ENCODE measurements around the gene DNAH17.

DNA sequence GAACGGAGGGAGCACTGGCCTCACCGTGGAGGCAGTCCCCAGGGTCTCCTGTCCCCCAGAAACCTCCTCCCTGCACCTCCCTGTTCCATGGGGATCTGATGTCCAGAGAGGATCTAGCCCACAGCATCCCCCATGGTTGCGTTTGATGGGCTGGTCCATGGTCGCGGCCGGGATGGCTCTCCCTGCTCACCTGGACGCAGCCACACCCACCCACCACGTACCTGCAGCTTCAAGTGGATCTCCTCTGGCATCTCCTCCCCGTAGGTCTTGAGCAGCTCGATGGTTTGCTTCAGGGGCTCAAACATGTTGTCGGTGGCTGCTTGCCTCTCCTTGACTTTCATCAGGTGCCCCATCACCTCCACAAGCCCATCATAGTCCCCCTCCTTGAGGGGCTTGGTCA lies 47.9 kb downstream of the DNAH17 start:
- TF ChIP-seq RBAK (tag by site-specific recombination; IDR thresholded peaks at IDR 0.05) (no peak), ZNF610 (tag by site-specific recombination; IDR thresholded peaks at IDR 0.05; ENCODE audit: borderline replicate concordance) (no peak), ZNF37A (tag by site-specific recombination; IDR thresholded peaks at IDR 0.05) (no peak), SP7 (tag by site-specific recombination; IDR thresholded peaks at IDR 0.05) (no peak), FEZF1 (tag by site-specific recombination; IDR thresholded peaks at IDR 0.05) (no peak)
- TF ChIP-seq, protein P1, sequence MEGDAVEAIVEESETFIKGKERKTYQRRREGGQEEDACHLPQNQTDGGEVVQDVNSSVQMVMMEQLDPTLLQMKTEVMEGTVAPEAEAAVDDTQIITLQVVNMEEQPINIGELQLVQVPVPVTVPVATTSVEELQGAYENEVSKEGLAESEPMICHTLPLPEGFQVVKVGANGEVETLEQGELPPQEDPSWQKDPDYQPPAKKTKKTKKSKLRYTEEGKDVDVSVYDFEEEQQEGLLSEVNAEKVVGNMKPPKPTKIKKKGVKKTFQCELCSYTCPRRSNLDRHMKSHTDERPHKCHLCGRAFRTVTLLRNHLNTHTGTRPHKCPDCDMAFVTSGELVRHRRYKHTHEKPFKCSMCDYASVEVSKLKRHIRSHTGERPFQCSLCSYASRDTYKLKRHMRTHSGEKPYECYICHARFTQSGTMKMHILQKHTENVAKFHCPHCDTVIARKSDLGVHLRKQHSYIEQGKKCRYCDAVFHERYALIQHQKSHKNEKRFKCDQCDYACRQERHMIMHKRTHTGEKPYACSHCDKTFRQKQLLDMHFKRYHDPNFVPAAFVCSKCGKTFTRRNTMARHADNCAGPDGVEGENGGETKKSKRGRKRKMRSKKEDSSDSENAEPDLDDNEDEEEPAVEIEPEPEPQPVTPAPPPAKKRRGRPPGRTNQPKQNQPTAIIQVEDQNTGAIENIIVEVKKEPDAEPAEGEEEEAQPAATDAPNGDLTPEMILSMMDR (tag by site-specific recombination; IDR thresholded peaks at IDR 0.05): no peak
- TF ChIP-seq, protein P2, sequence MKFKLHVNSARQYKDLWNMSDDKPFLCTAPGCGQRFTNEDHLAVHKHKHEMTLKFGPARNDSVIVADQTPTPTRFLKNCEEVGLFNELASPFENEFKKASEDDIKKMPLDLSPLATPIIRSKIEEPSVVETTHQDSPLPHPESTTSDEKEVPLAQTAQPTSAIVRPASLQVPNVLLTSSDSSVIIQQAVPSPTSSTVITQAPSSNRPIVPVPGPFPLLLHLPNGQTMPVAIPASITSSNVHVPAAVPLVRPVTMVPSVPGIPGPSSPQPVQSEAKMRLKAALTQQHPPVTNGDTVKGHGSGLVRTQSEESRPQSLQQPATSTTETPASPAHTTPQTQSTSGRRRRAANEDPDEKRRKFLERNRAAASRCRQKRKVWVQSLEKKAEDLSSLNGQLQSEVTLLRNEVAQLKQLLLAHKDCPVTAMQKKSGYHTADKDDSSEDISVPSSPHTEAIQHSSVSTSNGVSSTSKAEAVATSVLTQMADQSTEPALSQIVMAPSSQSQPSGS (tag by site-specific recombination; IDR thresholded peaks at IDR 0.05; ENCODE audit: low read depth): no peak

Data from HEK293 (cell line).